ENCODE results near the gene KDM5D. TPM values are rescaled to one million over a fixed set of nuclear protein-coding genes. Genes with fewer than 3 reads are reported as not detected.

KDM5D gene
- total RNA-seq: 0.35 TPM

GRCh38 chrY:19744381-19745378, at the start of gene KDM5D:
TSS of gene KDM5D (minus strand) at chrY:19744726. CDS start at chrY:19744534, 192 bp downstream.
- no peak for DNase-seq (ENCODE audit: low spot score)

DNA sequence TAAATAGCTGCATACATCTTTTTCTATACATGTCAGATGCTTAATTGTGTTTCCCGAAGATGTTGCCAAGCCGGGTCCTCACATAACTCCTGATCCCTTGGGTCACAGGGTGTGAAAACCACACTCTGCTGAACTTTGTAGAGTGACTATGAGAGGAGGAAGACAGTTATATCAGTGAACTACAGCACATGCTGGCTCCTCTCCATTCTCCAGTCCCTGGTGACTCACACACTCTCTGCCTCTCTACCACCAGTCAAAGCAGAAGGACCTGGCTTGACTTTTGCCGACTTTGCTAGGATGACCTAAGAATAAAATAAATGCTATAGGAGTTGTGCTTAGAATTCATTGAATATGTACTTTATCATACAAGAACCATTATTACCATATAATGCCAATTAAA, 23.8 kb upstream of the KDM5D start:
- DNase-seq (ENCODE audit: low spot score): no peak

DNA sequence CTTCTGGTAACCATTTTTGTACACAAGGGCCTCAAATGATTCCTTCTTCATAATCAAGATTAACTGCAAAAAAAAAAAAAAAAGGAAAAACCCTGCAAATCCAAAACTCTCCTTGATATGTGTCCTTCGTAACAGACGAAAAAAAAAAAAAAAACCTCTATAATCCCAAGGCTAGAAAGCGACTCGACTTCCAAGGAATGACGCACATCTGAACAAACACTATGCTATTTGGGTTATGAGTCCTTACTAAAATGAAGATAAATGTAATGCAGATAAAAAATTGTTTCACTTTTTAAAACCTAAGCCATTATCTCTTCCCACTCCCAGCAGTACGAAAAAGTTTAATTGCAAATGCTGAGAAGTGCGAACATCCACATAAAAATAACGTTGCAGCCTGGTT, 1.2 kb downstream of the KDM5D start:
- no peak for DNase-seq (ENCODE audit: low spot score)

- no peak for DNase-seq (ENCODE audit: low spot score)
Measured at GRCh38 chrY:19742153-19742552, 2.4 kb downstream of the KDM5D start.

GRCh38 chrY:19734425-19734824, 10.1 kb downstream of the KDM5D start:
- DNase-seq (ENCODE audit: low spot score): no peak

GRCh38 chrY:19717950-19718349, 26.6 kb downstream of the KDM5D start:
- DNase-seq (ENCODE audit: low spot score): no peak

GRCh38 chrY:19717146-19717545, 27.4 kb downstream of the KDM5D start:
- no peak for DNase-seq (ENCODE audit: low spot score)

GRCh38 chrY:19715226-19715625, 29.3 kb downstream of the KDM5D start:
- no peak for DNase-seq (ENCODE audit: low spot score)

DNA sequence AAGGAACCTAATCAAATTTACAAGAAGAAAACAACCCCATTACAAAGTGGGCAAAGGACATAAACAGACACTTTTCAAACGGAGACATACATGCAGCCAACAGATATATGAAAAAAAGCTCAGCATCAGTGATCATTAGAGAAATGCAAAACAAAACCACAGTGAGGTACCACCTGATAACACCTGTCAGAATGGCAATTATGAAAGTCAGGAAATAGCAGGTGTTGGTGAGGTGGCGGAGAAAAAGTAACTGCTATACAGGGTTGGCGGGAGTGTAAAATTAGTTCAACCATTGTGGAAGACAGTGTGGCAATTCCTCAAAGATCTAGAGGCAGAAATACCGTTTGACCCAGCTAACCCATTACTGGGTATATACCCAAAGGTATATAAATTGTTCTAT, 31.1 kb downstream of the KDM5D start:
- DNase-seq (ENCODE audit: low spot score): no peak

DNA sequence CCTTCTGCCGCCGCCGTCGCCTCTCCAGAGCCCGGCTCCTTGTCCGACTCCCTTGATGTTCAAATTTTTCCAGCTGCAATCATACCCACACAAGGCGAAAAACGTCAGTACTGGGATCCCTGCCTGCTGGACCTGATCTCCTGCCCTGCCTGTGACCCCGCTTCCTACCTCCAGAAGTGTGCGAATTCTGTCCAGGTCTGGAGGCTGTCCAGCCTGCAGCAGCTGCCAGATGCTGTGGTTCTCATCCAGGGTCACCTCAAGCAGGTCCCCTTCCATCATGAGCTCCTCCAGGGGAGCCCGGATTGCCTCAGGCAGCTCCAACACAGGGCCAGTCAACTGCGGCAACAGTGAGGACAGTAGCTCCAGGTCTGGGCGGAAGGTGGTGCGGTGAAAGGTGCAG, 38.3 kb downstream of the KDM5D start:
- DNase-seq (ENCODE audit: low spot score): no peak

DNA sequence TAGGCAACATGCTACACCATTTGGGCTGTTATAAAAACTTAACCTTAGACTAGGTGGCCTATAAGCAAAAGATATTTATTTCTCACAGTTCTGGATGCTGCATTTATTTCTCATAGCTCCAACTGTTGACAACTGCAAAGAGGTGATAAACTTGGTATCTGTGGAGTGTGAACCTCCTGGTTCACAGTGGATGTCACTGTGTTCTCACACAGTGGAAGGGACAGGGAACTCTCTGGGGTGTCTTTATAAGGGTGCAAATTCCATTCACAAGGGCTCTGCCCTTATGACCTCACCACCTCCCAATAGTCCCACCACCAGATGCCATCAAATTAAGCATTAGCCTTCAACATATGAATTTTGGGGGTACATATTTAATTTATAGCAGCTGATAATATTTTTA, 46.0 kb downstream of the KDM5D start:
- DNase-seq (ENCODE audit: low spot score): no peak

GRCh38 chrY:19680821-19681220, 63.7 kb downstream of the KDM5D start:
- no peak for DNase-seq (ENCODE audit: low spot score)
